CD4-positive, alpha-beta memory T cell (primary cell): ENCODE data around the gene GSTT2B. TPM values are rescaled to one million over a fixed set of nuclear protein-coding genes. Genes with fewer than 3 reads are reported as not detected.
"Not testable (repeated sequence)": the region's sequence is repeated elsewhere in the genome, so short reads cannot be mapped to it uniquely, and the experiment has no call there.

Experiments
- CTCF ChIA-PET: fragments of 350-600 bp; sonication (Branson Sonifier 250); formaldehyde crosslinking; loops from one replicate; lab custom pipeline; 2021; ENCODE audit warnings: inconsistent platforms; ENCODE audit not compliant: partially characterized antibody; lab: Charles Lee
- POLR2A ChIA-PET: fragments of 350-600 bp; sonication (Branson Sonifier 250); formaldehyde crosslinking; loops from one replicate; lab custom pipeline; 2021; ENCODE audit not compliant: partially characterized antibody; lab: Charles Lee
- DNase-seq, 5 donors: peaks; one replicate each; pipeline versions ENCODE4 v3.0.0 to v3.0.0-alpha.2; 2020 to 2022; ENCODE audit warnings: mixed read lengths in 1 of 5
- H3K27ac ChIP-seq: one replicate; pipeline ENCODE4 v1.7.0; 2013; ENCODE audit warnings: low read depth, low read length
- H3K27me3 ChIP-seq: 2 replicates; pipeline ENCODE4 v1.7.0; 2013; ENCODE audit warnings: mild to moderate bottlenecking, low read length, moderate library complexity; ENCODE audit not compliant: insufficient read depth
- H3K36me3 ChIP-seq: 2 replicates; pipeline ENCODE4 v1.7.0; 2013; ENCODE audit warnings: mild to moderate bottlenecking, low read length, moderate library complexity; ENCODE audit not compliant: insufficient read depth
- H3K4me1 ChIP-seq: 2 replicates; pipeline ENCODE4 v1.7.0; 2013; ENCODE audit warnings: mild to moderate bottlenecking, low read length, moderate library complexity; ENCODE audit not compliant: insufficient read depth
- H3K4me3 ChIP-seq, 2 donors: one replicate each; pipeline ENCODE4 v1.7.0; 2013; ENCODE audit warnings: low read length in 2 of 2, mild to moderate bottlenecking in 1 of 2
- H3K9me3 ChIP-seq, 2 donors: one replicate each; pipeline ENCODE4 v1.7.0; 2013; ENCODE audit warnings: low read length in 2 of 2, control low read depth in 1 of 2; ENCODE audit not compliant: control insufficient read depth in 1 of 2
- H3K27ac Mint-ChIP-seq, 7 donors: one replicate each; pipeline ENCODE4 v1.8.0; 2020 to 2021; ENCODE audit warnings: mixed read lengths in 7 of 7, mild to moderate bottlenecking in 6 of 7, inconsistent platforms in 3 of 7, moderate library complexity in 3 of 7
- H3K27me3 Mint-ChIP-seq, 2 donors: one replicate each; pipeline ENCODE4 v1.8.0; 2020 to 2021; ENCODE audit warnings: mixed read lengths in 2 of 2
- H3K36me3 Mint-ChIP-seq, 2 donors: one replicate each; pipeline ENCODE4 v1.8.0; 2020 to 2021; ENCODE audit warnings: mixed read lengths in 2 of 2, inconsistent platforms in 1 of 2, mild to moderate bottlenecking in 1 of 2
- H3K4me1 Mint-ChIP-seq, 4 donors: one replicate each; pipeline ENCODE4 v1.8.0; 2020 to 2021; ENCODE audit warnings: mixed read lengths in 4 of 4, mild to moderate bottlenecking in 1 of 4
- H3K4me3 Mint-ChIP-seq, 8 donors: one replicate each; pipeline ENCODE4 v1.8.0; 2020 to 2021; ENCODE audit warnings: mixed read lengths in 8 of 8, mild to moderate bottlenecking in 7 of 8, moderate library complexity in 6 of 8, inconsistent platforms in 3 of 8
- H3K9me3 Mint-ChIP-seq, 8 donors: one replicate each; pipeline ENCODE4 v1.8.0; 2020 to 2021; ENCODE audit warnings: mixed read lengths in 8 of 8, mild to moderate bottlenecking in 5 of 8, inconsistent platforms in 3 of 8, moderate library complexity in 1 of 8
- intact Hi-C: fragments of 100-400 bp; cut with micrococcal nuclease; formaldehyde crosslinking; loops from one replicate; pipeline ENCODE4 v1.15.1; 2023
- polyA plus RNA-seq, 2 donors: library from polyadenylated mRNA; unstranded; fragments of 300-500 nt; fragmentation: Illumina TruSeq; gene quantifications; one replicate each; pipeline ENCODE4 v1.2.3, GENCODE V29; 2021
- total RNA-seq, 2 experiments: library from RNA; stranded (reverse); gene quantifications; one replicate each; pipeline ENCODE4 v1.2.3, GENCODE V29; 2021

The GSTT2B gene, protein sequence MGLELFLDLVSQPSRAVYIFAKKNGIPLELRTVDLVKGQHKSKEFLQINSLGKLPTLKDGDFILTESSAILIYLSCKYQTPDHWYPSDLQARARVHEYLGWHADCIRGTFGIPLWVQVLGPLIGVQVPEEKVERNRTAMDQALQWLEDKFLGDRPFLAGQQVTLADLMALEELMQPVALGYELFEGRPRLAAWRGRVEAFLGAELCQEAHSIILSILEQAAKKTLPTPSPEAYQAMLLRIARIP
- not detected for total RNA-seq
- polyA plus RNA-seq, result not detected

DNA sequence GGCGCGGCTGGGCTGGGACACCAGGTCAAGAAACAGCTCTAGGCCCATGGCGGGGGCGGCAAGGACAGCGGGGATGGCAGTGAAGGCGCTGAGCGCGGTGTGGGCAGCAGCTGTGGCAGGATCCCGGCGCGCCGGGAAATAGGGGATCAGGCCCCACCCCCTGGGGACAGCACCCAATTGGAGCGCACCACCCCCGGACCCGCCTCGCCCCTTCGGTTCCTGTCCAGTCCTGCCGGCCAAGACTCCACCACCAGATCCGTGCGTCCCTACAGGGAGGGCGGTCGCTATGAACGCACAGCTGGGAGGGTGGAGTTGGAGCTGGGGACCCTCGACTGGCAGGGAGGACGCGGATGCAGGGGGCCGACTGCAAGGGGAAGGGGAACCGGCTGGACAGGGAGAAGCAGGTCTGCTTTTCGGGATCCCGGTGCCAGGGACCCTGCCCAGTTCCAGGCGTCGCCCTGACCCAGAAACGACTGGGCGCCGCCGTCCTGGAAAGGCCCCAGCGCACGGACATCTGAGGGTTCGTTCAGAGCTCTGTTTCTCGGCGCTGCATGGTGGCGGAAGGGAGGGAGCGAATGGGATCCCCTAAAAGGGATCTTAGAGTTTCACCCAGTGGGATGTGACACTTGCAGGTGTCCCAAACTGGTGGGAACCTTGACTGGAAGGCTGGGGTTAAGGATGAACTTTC, at the start of gene GSTT2B:
GSTT2B (minus strand) TSS at position 112 of the 688 bp plus-strand sequence; CDS start at position 48, 64 bp downstream.
- H3K36me3 Mint-ChIP-seq, H3K4me1 Mint-ChIP-seq, CTCF ChIA-PET, H3K36me3 ChIP-seq, H3K9me3 Mint-ChIP-seq, intact Hi-C loops, POLR2A ChIA-PET, H3K4me3 Mint-ChIP-seq, H3K4me1 ChIP-seq, H3K27me3 ChIP-seq, H3K4me3 ChIP-seq, DNase-seq, H3K27ac ChIP-seq, H3K9me3 ChIP-seq, H3K27ac Mint-ChIP-seq, H3K27me3 Mint-ChIP-seq: not testable (repeated sequence)

DNA sequence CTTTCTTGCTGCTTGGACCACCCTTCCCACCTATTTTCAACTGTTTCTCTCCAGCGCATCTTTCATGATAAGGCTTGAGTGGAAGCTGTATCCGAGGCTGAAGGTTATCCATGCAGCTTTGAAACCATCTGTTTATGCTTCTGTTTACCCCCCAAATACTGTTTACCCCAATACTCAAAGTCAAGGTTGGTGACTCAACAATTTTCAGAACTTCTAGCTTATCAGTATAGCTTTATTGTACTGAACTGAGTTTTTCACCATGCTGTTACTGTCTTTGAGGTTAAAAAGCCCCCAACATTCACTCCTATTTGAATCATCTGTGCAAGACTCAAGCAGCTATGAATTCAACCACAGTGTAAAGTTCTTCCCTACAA, 49.0 kb upstream of the GSTT2B start:
- H3K27me3 ChIP-seq, result no peaks in the 10 kb centered on the region
- H3K9me3 Mint-ChIP-seq, result peaks cover 0 to 5% (median 0%) of the 10 kb centered on the region in 8 donors
- ChIA-PET POLR2A (interaction anchor here (1.4 to 4.1 kb wide), 5 partner anchors 20 to 418 kb away, joined by 7 to 42 read pairs (median 10); partner anchors contain the start of gene ADORA2A), CTCF (interaction anchor here (0.7 to 1.4 kb wide), 5 partner anchors 65 to 237 kb away, joined by 3 to 4 read pairs (median 3); no protein-coding TSS in a partner anchor)
- H3K27ac ChIP-seq, result no peak overlapping the region
- peak overlapping the region; percentile 63 to 99 (median 84) for H3K27ac Mint-ChIP-seq
- peak overlapping the region; percentile 24 to 72 (median 67) for H3K4me3 Mint-ChIP-seq
- no peaks in the 10 kb centered on the region for H3K9me3 ChIP-seq
- H3K4me1 ChIP-seq, result peaks cover 23% of the 10 kb centered on the region
- no peak for DNase-seq
- intact Hi-C loops, result loop anchor here (5.0 kb wide), 1 partner anchor 422 kb away; no protein-coding TSS in a partner anchor
- H3K36me3 Mint-ChIP-seq, result peaks cover 0 to 9% of the 10 kb centered on the region in 2 donors
- no peak overlapping the region for H3K4me3 ChIP-seq
- H3K4me1 Mint-ChIP-seq, result peaks cover 24 to 48% (median 30%) of the 10 kb centered on the region in 4 donors
- H3K27me3 Mint-ChIP-seq, result peaks cover 0 to 5% of the 10 kb centered on the region in 2 donors
- H3K36me3 ChIP-seq, result no peaks in the 10 kb centered on the region

DNA sequence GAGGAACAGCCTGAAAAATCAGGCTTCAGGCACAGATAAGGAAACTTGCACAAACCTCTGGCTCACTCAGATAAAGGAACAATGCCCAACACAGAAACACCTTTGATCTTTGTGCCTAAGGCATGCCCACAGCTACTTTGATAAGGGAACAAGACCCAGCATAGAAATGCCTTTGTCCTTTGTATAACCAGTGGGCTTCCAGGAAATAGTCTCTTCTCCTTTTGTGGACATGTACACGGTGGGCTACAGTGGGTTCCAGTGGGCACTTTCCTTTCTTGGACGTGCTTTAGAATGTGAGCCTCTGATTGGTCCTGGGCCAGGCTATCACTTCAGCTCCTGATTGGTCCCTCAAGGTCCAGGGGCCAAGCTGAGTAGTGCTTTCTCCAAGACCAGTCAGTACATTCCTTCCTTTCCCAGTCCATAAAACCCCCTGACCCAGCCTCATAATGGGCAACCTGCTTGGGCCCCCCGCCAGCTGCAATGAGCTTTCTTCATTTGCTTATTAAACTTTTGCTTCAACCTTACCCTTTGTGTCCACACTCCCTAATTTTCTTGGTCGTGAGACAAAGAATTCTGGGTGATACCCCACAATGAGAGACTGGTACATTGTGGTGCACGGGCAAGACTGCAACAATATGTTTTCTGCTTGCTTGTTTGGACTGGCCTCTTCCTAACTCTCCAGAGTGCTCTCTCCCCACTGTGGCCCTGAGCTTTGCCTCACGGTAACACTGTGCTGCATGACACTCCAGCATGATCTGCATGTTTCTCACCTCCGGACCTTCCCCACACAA, 48.4 kb upstream of the GSTT2B start:
- no peak for DNase-seq
- Mint-ChIP-seq H3K36me3 (peaks cover 0 to 9% of the 10 kb centered on the region in 2 donors), H3K9me3 (peaks cover 0 to 5% (median 0%) of the 10 kb centered on the region in 8 donors), H3K4me3 (peak overlapping the region in 4 of 8 donors; percentile 24 to 67 (median 41)), H3K27ac (peak overlapping the region in 5 of 7 donors; percentile 63 to 99 (median 85)), H3K27me3 (peaks cover 0 to 5% of the 10 kb centered on the region in 2 donors), H3K4me1 (peaks cover 21 to 43% (median 26%) of the 10 kb centered on the region in 4 donors)
- H3K4me1 ChIP-seq, result peaks cover 23% of the 10 kb centered on the region
- CTCF ChIA-PET, result interaction anchor here (1.0 to 1.3 kb wide), 2 partner anchors 145 to 147 kb away, joined by 3 read pairs; no protein-coding TSS in a partner anchor
- H3K27me3 ChIP-seq, result no peaks in the 10 kb centered on the region
- intact Hi-C loops, result loop anchor here (5.0 kb wide), 1 partner anchor 423 kb away; no protein-coding TSS in a partner anchor
- no peak overlapping the region for H3K4me3 ChIP-seq
- POLR2A ChIA-PET, result interaction anchor here (4.1 kb wide), 1 partner anchor 147 kb away, joined by 42 read pairs; no protein-coding TSS in a partner anchor
- no peaks in the 10 kb centered on the region for H3K9me3 ChIP-seq
- no peak overlapping the region for H3K27ac ChIP-seq
- no peaks in the 10 kb centered on the region for H3K36me3 ChIP-seq

DNA sequence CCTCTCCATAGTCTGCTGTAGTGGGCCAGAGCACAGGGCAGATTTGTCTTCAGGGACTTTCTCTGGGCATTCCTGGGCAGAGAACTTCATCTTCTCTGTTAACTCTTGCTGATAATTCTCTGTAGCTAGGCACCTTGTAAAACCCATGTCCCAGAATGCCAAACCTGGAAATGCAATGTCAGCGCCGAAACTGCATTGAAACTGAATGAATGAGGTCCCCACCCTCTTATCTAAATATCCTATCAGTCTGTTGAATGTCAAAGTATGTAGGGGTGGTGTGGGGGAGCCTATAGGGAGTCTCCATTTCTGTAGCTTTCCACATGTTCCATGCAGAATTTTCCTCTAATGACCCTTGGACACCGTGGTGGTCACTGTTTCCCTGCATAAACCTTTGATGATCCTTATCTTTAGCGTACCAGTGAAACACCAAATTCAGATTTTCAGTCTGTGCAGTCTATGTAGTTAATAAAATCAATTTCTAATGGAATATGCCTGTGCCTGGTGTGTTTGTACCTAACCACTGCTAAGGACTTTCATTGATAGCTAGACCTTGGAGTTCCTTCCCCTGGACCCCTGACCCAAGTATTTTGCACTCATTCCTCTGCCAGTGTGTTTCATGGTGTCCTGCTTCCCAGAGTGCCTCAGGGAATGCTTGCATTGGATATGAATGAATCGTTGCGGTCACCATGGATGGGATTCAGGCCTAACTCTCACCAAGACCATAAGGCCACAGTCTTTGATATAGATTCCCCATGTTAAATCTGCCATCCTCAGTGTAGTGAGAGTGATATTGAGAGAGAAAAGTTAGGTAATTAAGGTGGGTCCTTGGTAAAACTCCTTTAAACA, 47.6 kb upstream of the GSTT2B start:
- H3K4me1 ChIP-seq, result peaks cover 21% of the 10 kb centered on the region
- H3K27me3 ChIP-seq, result no peaks in the 10 kb centered on the region
- no peaks in the 10 kb centered on the region for H3K36me3 ChIP-seq
- peaks cover 0 to 5% (median 0%) of the 10 kb centered on the region in 8 donors for H3K9me3 Mint-ChIP-seq
- no peak for DNase-seq
- H3K4me1 Mint-ChIP-seq, result peaks cover 15 to 35% (median 21%) of the 10 kb centered on the region in 4 donors
- ChIA-PET CTCF (no interaction called here), POLR2A (interaction anchor here (4.1 kb wide), 1 partner anchor 148 kb away, joined by 42 read pairs; no protein-coding TSS in a partner anchor)
- peaks cover under 1 to 5% of the 10 kb centered on the region in 2 donors for H3K27me3 Mint-ChIP-seq
- H3K36me3 Mint-ChIP-seq, result peaks cover 0 to 9% of the 10 kb centered on the region in 2 donors
- H3K4me3 Mint-ChIP-seq, result no peak overlapping the region
- no peak overlapping the region for H3K27ac ChIP-seq
- H3K27ac Mint-ChIP-seq, result peak overlapping the region in 2 of 7 donors; percentile 50 to 51
- no peaks in the 10 kb centered on the region for H3K9me3 ChIP-seq
- H3K4me3 ChIP-seq, result no peak overlapping the region
- intact Hi-C loops, result no loop called here

DNA sequence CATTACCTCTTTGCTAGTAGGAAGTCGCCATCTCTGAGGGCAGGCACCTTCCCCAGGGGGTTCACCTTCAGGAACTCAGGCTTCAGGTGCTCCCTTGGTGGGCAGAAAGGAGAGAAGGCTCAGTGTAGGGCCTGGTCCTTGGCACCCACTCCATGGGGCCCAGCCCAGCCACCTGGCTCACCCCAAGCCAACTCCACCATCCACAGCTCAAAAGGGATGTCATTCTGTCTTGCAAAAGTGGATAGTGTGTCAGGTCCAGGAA, 47.0 kb upstream of the GSTT2B start:
- POLR2A ChIA-PET, result interaction anchor here (4.1 kb wide), 1 partner anchor 149 kb away, joined by 42 read pairs; no protein-coding TSS in a partner anchor
- peaks cover 0 to 5% (median 0%) of the 10 kb centered on the region in 8 donors for H3K9me3 Mint-ChIP-seq
- Histone ChIP-seq H3K36me3 (no peaks in the 10 kb centered on the region), H3K4me3 (no peak overlapping the region), H3K27ac (no peak overlapping the region), H3K4me1 (peaks cover 19% of the 10 kb centered on the region), H3K9me3 (no peaks in the 10 kb centered on the region), H3K27me3 (no peaks in the 10 kb centered on the region)
- H3K4me3 Mint-ChIP-seq, result no peak overlapping the region
- H3K4me1 Mint-ChIP-seq, result peaks cover 13 to 30% (median 17%) of the 10 kb centered on the region in 4 donors
- CTCF ChIA-PET, result no interaction called here
- intact Hi-C loops, result no loop called here
- peak overlapping the region in 1 of 7 donors; percentile 64 for H3K27ac Mint-ChIP-seq
- DNase-seq, result no peak
- peaks cover 5 to 8% of the 10 kb centered on the region in 2 donors for H3K27me3 Mint-ChIP-seq
- H3K36me3 Mint-ChIP-seq, result peaks cover 0 to 9% of the 10 kb centered on the region in 2 donors

DNA sequence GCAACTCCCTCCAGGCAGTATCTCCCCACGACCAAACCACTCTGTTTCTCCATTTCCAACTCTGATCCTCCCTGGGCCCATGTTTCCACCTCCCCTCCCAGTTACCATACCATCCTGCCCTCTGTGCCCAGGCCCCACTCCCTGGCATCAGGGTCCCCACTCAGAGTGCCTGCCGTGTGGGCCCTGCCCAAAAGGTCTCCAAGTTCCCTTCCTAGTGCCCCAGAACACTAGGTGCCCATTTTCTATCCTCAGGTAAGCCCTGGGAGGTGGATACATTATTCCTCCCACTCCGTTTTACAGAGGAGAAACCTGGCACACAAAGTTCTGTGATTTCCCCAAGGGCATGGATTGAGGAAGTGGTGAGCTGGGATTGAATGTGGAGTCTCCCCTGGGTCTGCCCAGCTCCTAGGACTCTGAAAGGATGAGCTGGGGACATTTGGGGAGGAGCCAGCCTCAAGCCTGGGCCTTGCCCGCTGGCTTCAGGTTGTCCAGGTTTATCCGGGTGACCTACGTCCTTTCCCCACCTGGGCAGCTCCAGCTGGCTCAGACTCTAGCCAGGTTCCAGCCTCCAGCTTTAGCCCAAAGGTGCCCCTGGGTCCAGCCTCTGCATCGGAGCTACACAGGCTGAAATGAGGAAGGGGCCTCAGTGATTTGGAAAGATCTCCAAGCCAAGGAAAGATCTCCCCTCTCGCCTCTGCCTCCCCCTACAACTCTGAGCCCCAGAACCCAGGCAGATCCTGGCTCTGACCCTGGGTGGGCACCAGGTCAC, 46.4 kb upstream of the GSTT2B start:
- Histone ChIP-seq H3K27ac (no peak overlapping the region), H3K4me1 (peaks cover 15% of the 10 kb centered on the region), H3K4me3 (no peak overlapping the region), H3K9me3 (no peaks in the 10 kb centered on the region), H3K27me3 (no peaks in the 10 kb centered on the region), H3K36me3 (no peaks in the 10 kb centered on the region)
- H3K27ac Mint-ChIP-seq, result peak overlapping the region in 1 of 7 donors; percentile 64
- H3K9me3 Mint-ChIP-seq, result peaks cover 0 to 5% (median 0%) of the 10 kb centered on the region in 8 donors
- no peak for DNase-seq
- intact Hi-C loops, result no loop called here
- H3K4me1 Mint-ChIP-seq, result peaks cover 11 to 28% (median 15%) of the 10 kb centered on the region in 4 donors
- POLR2A ChIA-PET, result interaction anchor here (1.2 to 4.1 kb wide), 2 partner anchors 9 to 149 kb away, joined by 3 to 42 read pairs; no protein-coding TSS in a partner anchor
- peaks cover 0 to 9% of the 10 kb centered on the region in 2 donors for H3K36me3 Mint-ChIP-seq
- peaks cover 5 to 8% of the 10 kb centered on the region in 2 donors for H3K27me3 Mint-ChIP-seq
- no peak overlapping the region for H3K4me3 Mint-ChIP-seq
- CTCF ChIA-PET, result no interaction called here
